ENCODE measurements around the gene LRRC41.
A peak's percentile ranks its signal among the peaks of the same experiment; 100 is the strongest.
"Not testable (repeated sequence)": the region's sequence is repeated elsewhere in the genome, so short reads cannot be mapped to it uniquely, and the experiment has no call there.

LRRC41 gene

DNA sequence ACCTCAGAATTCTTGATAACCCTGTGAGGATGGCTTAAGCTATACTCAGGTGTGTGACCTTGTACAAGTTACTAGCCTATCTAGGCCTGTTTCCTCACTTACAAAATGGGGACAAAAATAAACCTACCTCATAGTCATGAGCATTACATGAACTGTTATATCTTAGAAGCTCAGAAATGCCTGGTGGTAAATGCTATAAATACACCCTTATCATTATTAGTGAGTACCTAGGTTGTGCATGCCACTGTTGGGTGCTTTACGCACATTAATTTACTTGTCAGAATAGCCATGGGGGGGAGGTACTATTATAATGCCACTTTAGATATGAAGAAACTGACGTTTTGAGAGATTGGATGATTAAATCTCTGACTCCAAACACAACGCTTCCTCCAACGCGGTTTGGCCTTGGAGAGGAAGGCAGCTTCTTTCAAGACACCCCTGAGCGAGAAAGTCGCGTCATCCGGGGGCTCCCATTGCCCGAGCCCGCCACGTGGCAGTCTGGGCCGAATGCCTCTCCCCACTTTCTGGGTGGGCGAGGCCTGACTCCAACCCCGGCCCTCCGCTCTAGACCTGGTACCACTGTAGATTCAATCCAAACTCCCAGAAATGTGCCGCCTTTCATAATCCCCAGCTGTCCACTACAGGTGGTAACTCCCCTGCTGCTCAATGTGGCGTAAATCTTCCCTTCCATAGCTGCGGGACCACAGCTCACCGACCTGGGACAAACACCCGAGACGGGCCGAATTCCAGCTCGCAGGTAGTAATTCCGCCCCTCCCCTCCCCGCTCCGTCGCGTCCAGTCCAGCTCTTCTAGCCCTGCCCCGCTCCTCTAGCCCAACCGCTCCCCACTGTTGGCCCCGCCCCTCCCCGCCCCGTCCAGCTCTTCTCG is 56.6 kb downstream of the LRRC41 start:
- H3K4me3 ChIP-seq (ENCODE audit: low read length), result peak overlapping the region; percentile 84
- DNase-seq (ENCODE audit: low read depth), result no peak
- TF ChIP-seq, protein P1, sequence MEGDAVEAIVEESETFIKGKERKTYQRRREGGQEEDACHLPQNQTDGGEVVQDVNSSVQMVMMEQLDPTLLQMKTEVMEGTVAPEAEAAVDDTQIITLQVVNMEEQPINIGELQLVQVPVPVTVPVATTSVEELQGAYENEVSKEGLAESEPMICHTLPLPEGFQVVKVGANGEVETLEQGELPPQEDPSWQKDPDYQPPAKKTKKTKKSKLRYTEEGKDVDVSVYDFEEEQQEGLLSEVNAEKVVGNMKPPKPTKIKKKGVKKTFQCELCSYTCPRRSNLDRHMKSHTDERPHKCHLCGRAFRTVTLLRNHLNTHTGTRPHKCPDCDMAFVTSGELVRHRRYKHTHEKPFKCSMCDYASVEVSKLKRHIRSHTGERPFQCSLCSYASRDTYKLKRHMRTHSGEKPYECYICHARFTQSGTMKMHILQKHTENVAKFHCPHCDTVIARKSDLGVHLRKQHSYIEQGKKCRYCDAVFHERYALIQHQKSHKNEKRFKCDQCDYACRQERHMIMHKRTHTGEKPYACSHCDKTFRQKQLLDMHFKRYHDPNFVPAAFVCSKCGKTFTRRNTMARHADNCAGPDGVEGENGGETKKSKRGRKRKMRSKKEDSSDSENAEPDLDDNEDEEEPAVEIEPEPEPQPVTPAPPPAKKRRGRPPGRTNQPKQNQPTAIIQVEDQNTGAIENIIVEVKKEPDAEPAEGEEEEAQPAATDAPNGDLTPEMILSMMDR (IDR thresholded peaks at IDR 0.05; ENCODE audit: insufficient read depth, low read depth, low read length, missing control alignments), result no peak

DNA sequence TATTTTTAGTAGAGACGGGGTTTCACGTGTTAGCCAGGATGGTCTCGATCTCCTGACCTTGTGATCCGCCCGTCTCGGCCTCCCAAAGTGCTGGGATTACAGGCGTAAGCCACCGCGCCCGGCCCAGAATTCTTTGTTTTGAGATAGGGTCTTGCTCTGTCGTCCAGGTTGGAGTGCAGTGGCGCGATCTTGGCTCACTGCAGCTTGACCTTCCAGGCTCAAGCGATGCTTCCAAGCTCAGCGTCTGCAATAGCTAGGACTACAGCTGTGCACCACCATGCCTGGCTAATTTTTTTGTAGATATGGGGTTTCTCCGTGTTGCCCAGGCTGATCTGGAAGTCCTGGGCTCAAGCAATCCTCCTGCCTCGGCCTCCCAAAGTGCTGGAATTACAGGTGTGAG is 57.3 kb downstream of the LRRC41 start:
- not testable (repeated sequence) for H3K4me3 ChIP-seq (ENCODE audit: low read length); DNase-seq (ENCODE audit: low read depth)

DNA sequence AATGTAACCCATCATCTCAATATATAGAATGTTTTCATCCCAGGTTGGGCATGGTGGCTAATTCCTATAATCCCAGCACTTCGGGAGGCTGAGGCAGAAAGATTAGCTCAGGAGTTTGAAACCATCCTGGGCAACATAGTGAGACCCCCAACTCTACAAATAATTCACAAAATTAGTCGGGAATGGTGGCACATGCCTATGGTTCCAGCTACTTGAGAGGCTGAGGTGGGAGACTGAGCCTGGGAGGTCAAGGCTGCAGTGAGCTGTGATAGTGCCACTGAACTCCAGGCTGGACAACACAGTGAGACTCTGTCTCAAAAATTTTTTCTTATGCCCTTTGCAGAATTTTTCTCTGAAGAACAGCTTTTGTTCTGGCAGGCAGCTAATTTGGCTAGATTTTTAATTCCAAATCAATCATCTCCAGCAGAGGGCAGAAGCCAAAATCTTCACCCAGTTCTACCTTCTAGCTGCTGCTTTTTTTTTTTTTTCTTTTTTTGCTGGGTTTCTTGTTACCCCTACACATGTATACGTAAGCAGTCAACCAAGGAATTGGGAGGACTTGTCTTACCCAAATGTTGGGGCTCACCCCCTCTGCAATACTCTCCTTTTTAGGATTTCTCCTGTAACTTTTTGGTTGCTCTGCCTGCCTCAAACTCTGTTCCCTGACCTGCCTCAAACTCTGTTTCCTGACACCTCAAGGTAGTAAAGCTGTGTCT is 58.6 kb downstream of the LRRC41 start:
- TF ChIP-seq, protein P1 (IDR thresholded peaks at IDR 0.05; ENCODE audit: insufficient read depth, low read depth, low read length, missing control alignments), result peak; percentile 52
- no peak overlapping the region for H3K4me3 ChIP-seq (ENCODE audit: low read length)
- peak; percentile 33 for DNase-seq (ENCODE audit: low read depth)

DNA sequence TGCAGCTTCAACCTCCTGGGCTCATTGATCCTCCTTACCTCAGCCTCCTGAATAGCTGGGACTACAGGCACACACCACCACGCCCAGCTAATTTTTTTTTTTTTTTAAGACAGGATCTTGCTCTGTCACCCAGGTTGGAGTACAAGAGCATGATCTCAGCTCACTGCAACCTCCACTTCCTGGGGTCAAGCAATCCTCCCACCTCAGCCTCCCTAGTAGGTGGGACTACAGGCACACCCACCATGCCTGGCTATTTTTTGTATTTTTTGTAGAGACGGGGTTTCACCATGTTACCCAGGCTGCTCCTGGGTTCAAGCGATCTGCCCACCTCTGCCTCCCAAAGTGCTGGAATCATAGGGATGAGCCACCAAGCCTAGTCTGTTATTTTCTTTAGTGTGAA is 59.6 kb downstream of the LRRC41 start:
- H3K4me3 ChIP-seq (ENCODE audit: low read length), result not testable (repeated sequence)

DNA sequence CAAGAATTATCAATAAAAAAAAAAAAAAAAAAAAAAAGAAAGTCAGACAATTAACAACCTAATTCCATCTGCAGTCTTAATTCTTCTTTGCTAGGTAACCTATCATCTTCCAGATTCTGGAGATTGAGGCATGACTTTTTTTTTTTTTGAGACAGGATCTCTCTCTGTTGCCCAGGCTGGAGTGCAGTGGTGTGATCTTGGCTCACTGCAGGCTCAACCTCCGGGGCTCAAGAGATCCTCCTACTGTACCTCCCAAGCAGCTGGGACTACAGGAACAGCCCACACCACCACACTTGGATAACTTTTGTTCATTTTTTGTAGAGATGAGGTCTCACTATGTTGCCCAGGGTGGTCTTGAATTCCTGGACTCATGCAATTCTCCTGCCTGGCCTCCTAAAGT is 60.5 kb downstream of the LRRC41 start:
- no peak overlapping the region for H3K4me3 ChIP-seq (ENCODE audit: low read length)
- TF ChIP-seq, protein P1 (IDR thresholded peaks at IDR 0.05; ENCODE audit: insufficient read depth, low read depth, low read length, missing control alignments), result no peak
- no peak for DNase-seq (ENCODE audit: low read depth)

More for the DNA sequence above, 59.6 kb downstream of the LRRC41 start:
- DNase-seq (ENCODE audit: low read depth), result not testable (repeated sequence)

DNA sequence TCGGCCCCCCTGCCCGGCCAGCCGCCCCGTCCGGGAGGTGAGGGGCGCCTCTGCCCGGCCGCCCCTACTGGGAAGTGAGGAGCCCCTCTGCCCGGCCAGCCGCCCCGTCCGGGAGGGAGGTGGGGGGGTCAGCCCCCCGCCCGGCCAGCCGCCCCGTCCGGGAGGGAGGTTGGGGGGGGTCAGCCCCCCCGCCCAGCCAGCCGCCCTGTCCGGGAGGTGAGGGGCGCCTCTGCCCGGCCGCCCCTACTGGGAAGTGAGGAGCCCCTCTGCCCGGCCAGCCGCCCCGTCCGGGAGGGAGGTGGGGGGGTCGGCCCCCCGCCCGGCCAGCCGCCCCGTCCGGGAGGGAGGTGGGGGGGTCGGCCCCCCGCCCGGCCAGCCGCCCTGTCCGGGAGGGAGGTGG is 61.7 kb downstream of the LRRC41 start:
- not testable (repeated sequence) for DNase-seq (ENCODE audit: low read depth); H3K4me3 ChIP-seq (ENCODE audit: low read length)

DNA sequence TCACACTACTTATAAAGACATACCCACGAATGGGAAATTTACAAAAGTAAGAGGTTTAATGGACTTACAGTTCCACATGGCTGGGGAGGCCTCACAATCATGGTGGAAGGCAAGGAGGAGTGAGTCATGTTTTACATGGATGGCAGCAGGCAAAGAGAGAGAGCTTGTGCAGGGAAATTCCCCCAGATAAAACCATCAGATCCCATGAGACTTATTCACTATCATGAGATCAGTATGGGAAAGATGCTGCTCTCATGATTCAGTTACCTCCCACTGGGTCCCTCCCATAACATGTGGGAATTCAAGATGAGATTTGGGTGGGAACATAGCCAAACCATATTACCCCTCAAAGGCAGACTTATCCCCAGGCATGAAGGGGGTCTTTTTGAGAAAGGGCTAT is 64.6 kb downstream of the LRRC41 start:
- H3K4me3 ChIP-seq (ENCODE audit: low read length), result not testable (repeated sequence)
- DNase-seq (ENCODE audit: low read depth), result peak; percentile 30

DNA sequence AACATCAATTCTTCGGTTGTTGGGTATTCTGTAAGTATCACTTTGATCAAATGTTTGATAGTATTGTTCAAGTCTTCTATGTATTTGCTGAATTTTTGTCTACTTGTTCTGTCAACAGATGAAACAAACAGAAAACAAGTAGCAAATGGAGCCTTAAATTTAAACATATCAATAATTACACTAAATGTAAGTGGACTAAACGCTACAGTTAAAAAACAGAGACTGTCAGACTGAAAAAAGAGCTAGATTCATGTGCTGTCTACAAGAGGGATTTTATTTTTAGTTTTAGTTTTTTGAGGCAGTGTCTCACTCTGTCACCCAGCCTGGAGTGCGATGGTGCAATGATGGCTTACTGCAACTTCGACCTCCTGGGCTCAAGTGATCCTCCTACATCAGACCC is 66.5 kb downstream of the LRRC41 start:
- DNase-seq (ENCODE audit: low read depth), result no peak
- no peak overlapping the region for H3K4me3 ChIP-seq (ENCODE audit: low read length)
- TF ChIP-seq, protein P1 (IDR thresholded peaks at IDR 0.05; ENCODE audit: insufficient read depth, low read depth, low read length, missing control alignments), result no peak

DNA sequence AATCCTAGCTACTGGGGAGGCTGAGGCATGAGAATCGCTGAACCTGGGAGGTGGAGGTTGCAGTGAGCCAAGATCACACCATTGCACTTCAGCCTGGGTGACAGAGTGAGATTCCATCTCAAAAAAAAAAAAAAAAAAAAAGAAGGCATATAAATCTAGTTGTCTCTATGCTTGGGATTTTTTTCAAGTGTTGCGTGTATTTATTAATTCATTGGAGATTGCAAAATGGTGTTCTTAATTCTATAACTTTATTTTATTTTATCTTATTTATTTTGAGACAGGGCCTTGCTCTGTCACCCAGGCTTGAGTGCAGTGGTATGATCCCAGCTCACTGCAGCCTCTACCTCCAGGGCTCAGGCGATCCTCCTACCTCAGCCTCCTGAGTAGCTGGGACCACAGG is 72.2 kb downstream of the LRRC41 start:
- not testable (repeated sequence) for H3K4me3 ChIP-seq (ENCODE audit: low read length); DNase-seq (ENCODE audit: low read depth)

Measured in epithelial cell of esophagus (primary cell).